H9 (cell line): ENCODE measurements around the gene TSGA10IP. TPM values are rescaled to one million over a fixed set of nuclear protein-coding genes. Genes with fewer than 3 reads are reported as not detected.

Experiments
- DNase-seq: peaks from one replicate; pipeline ENCODE4 v3.0.0-alpha.2; 2017
- H2AFZ ChIP-seq: one replicate; pipeline ENCODE4 v1.6.1; 2013; ENCODE audit warnings: mild to moderate bottlenecking, low read length, control low read depth, moderate library complexity
- H2AK5ac ChIP-seq: 2 replicates; pipeline ENCODE4 v1.6.1; 2013; ENCODE audit warnings: low read length, control low read depth, mixed read lengths; ENCODE audit not compliant: insufficient read length
- H2BK120ac ChIP-seq: one replicate; pipeline ENCODE4 v1.6.1; 2013; ENCODE audit warnings: low read depth, mild to moderate bottlenecking, low read length, control low read depth, inconsistent platforms; ENCODE audit not compliant: poor library complexity, severe bottlenecking
- H2BK12ac ChIP-seq: 2 replicates; pipeline ENCODE4 v1.6.1; 2013; ENCODE audit warnings: low read length, control low read depth, mixed read lengths, low read depth; ENCODE audit not compliant: insufficient read length
- H2BK15ac ChIP-seq: 2 replicates; pipeline ENCODE4 v1.6.1; 2013; ENCODE audit warnings: low read depth, low read length, control low read depth
- H2BK20ac ChIP-seq: one replicate; pipeline ENCODE4 v1.6.1; 2013; ENCODE audit warnings: low read depth, mild to moderate bottlenecking, low read length, control low read depth, inconsistent platforms; ENCODE audit not compliant: poor library complexity, severe bottlenecking
- H2BK5ac ChIP-seq: 2 replicates; pipeline ENCODE4 v1.6.1; 2013; ENCODE audit warnings: low read length, control low read depth, mixed read lengths; ENCODE audit not compliant: insufficient read length
- H3K14ac ChIP-seq: 2 replicates; pipeline ENCODE4 v1.6.1; 2013; ENCODE audit warnings: low read length, control low read depth; ENCODE audit not compliant: insufficient read depth
- H3K18ac ChIP-seq: 2 replicates; pipeline ENCODE4 v1.6.1; 2013; ENCODE audit warnings: low read depth, mild to moderate bottlenecking, mixed read lengths, low read length, control low read depth; ENCODE audit not compliant: insufficient read length
- H3K23ac ChIP-seq: 2 replicates; pipeline ENCODE4 v1.6.1; 2013; ENCODE audit warnings: low read length, control low read depth, mixed read lengths, low read depth; ENCODE audit not compliant: insufficient read length
- H3K23me2 ChIP-seq: 2 replicates; pipeline ENCODE4 v1.6.1; 2013; ENCODE audit warnings: low read depth, mild to moderate bottlenecking, mixed read lengths, low read length, control low read depth; ENCODE audit not compliant: insufficient read length, poor library complexity, severe bottlenecking
- H3K27ac ChIP-seq: 2 replicates; pipeline ENCODE4 v1.5.1; 2013; ENCODE audit warnings: low read length, control low read depth, mixed read lengths, low read depth; ENCODE audit not compliant: insufficient read length
- H3K27me3 ChIP-seq: 2 replicates; pipeline ENCODE4 v1.6.1; 2013; ENCODE audit warnings: low read length, control low read depth, inconsistent platforms; ENCODE audit not compliant: insufficient read depth
- H3K4ac ChIP-seq: 2 replicates; pipeline ENCODE4 v1.6.1; 2013; ENCODE audit warnings: low read depth, mild to moderate bottlenecking, control low read depth, inconsistent platforms, low read length, moderate library complexity
- H3K4me1 ChIP-seq: 2 replicates; pipeline ENCODE4 v1.6.1; 2013; ENCODE audit warnings: low read length, control low read depth, inconsistent platforms; ENCODE audit not compliant: insufficient read depth
- H3K4me2 ChIP-seq: 2 replicates; pipeline ENCODE4 v1.6.1; 2013; ENCODE audit warnings: low read length, control low read depth, mixed read lengths; ENCODE audit not compliant: insufficient read length, insufficient read depth
- H3K56ac ChIP-seq: 2 replicates; pipeline ENCODE4 v1.6.1; 2013; ENCODE audit warnings: low read depth, mild to moderate bottlenecking, mixed read lengths, low read length, control low read depth; ENCODE audit not compliant: insufficient read length
- H3K79me1 ChIP-seq: 2 replicates; pipeline ENCODE4 v1.6.1; 2013; ENCODE audit warnings: low read depth, mild to moderate bottlenecking, moderate library complexity, low read length, control low read depth, inconsistent platforms; ENCODE audit not compliant: insufficient read depth, poor library complexity, severe bottlenecking
- H3K79me2 ChIP-seq: 2 replicates; pipeline ENCODE4 v1.6.1; 2013; ENCODE audit warnings: low read length, control low read depth, inconsistent platforms; ENCODE audit not compliant: insufficient read depth
- H3K9ac ChIP-seq: 2 replicates; pipeline ENCODE4 v1.6.1; 2013; ENCODE audit warnings: low read length, control low read depth, mixed read lengths; ENCODE audit not compliant: insufficient read length; ENCODE audit errors: extremely low read depth
- H3K9me3 ChIP-seq: one replicate; pipeline ENCODE4 v1.6.1; 2013; ENCODE audit warnings: low read depth, low read length, inconsistent platforms; ENCODE audit not compliant: control insufficient read depth
- H3T11ph ChIP-seq: one replicate; pipeline ENCODE4 v1.6.1; 2013; ENCODE audit warnings: mild to moderate bottlenecking, low read length, control low read depth, inconsistent platforms
- H4K20me1 ChIP-seq: one replicate; pipeline ENCODE4 v1.6.1; 2013; ENCODE audit not compliant: control insufficient read depth, insufficient read length, insufficient read depth
- H4K5ac ChIP-seq: 2 replicates; pipeline ENCODE4 v1.6.1; 2013; ENCODE audit warnings: low read depth, mild to moderate bottlenecking, mixed read lengths, low read length, control low read depth; ENCODE audit not compliant: insufficient read length
- H4K8ac ChIP-seq: replicated peaks from 2 replicates; pipeline ENCODE4 v1.6.1; 2013; ENCODE audit warnings: low read length, control low read depth, mixed read lengths, low read depth; ENCODE audit not compliant: insufficient read length
- H4K91ac ChIP-seq: 2 replicates; pipeline ENCODE4 v1.6.1; 2013; ENCODE audit warnings: low read depth, mild to moderate bottlenecking, moderate library complexity, mixed read lengths, low read length, control low read depth; ENCODE audit not compliant: insufficient read length
- H3K27ac Mint-ChIP-seq, 3 experiments: 2 replicates in 2 of 3; 3 replicates in 1 of 3; pipeline ENCODE4 v1.8.0; 2020 to 2021; ENCODE audit warnings: mixed read lengths in 3 of 3, mild to moderate bottlenecking in 1 of 3, moderate library complexity in 1 of 3
- H3K27me3 Mint-ChIP-seq: 2 replicates; pipeline ENCODE4 v1.8.0; 2021; ENCODE audit warnings: low read depth, mild to moderate bottlenecking, moderate library complexity, mixed read lengths
- H3K36me3 Mint-ChIP-seq, 3 experiments: 2 replicates in 2 of 3; 3 replicates in 1 of 3; pipeline ENCODE4 v1.8.0; 2020 to 2021; ENCODE audit warnings: low read depth in 3 of 3, mixed read lengths in 3 of 3; ENCODE audit not compliant: insufficient read depth in 1 of 3
- H3K4me1 Mint-ChIP-seq, 2 experiments: 2 replicates each; pipeline ENCODE4 v1.8.0; 2020; ENCODE audit warnings: mixed read lengths in 2 of 2
- H3K4me3 Mint-ChIP-seq, 2 experiments: 2 replicates in 1 of 2; 3 replicates in 1 of 2; pipeline ENCODE4 v1.8.0; 2020 to 2021; ENCODE audit warnings: mild to moderate bottlenecking in 2 of 2, mixed read lengths in 2 of 2, moderate library complexity in 1 of 2
- H3K9me3 Mint-ChIP-seq, 2 experiments: 2 replicates in 1 of 2; 3 replicates in 1 of 2; pipeline ENCODE4 v1.8.0; 2020; ENCODE audit warnings: mild to moderate bottlenecking in 2 of 2, mixed read lengths in 2 of 2, moderate library complexity in 1 of 2
- CTCF ChIP-seq: fragments of 200-600 bp; sonication (generic); conservative IDR thresholded peaks from 3 replicates; pipeline ENCODE4 v1.8.0; 2021; ENCODE audit warnings: antibody characterized with exemption, mild to moderate bottlenecking
- WGBS: extraction: QIAGEN DNeasy Blood & Tissue Kit; methylation state at CpG from one replicate; pipeline ENCODE4 v1.1.7; 2013; ENCODE audit warnings: missing lambda C conversion rate, low lambda C conversion rate, mixed read lengths; ENCODE audit not compliant: insufficient read length; ENCODE audit errors: extremely low coverage; 5-methylcytosine and 5-hydroxymethylcytosine counted together
- total RNA-seq: library from RNA; stranded (reverse); gene quantifications from 2 replicates; pipeline ENCODE4 v1.2.1, GENCODE V29; 2021

TSGA10IP gene
- total RNA-seq, 1 experiment from 2014 or later = 2.2 TPM

DNA sequence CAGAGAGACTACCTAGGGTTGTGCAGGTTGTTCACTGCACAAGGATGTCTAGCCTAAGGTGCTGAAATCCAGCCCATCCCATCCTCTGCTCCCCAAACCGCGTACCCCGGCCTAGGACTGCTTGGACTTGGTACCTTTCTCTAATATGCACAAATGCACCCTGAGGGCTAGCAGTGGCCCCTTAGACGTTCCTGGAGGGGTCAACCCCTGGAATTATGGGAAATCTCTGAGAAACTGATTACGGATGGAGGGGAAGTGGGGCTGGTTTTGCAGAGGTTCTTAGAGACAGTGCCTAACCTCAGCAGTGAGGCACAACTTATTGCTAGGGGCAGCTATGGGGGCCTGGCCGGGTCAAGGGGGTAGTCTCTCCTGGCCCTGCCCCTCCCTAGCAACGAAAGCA is 28.9 kb upstream of the TSGA10IP start:
- H3K9me3 ChIP-seq = no peaks in the 10 kb centered on the region
- no peak overlapping the region for H4K5ac ChIP-seq
- H2BK120ac ChIP-seq = no peak overlapping the region
- peaks cover 11% of the 10 kb centered on the region for H3K23me2 ChIP-seq
- no peak overlapping the region for H3T11ph ChIP-seq
- no peak overlapping the region for H3K18ac ChIP-seq
- no peak overlapping the region for H3K9ac ChIP-seq
- peaks cover 0 to 7% (median 5%) of the 10 kb centered on the region in 3 experiments; a peak in 5 of 7 replicates for H3K36me3 Mint-ChIP-seq
- H3K9me3 Mint-ChIP-seq = no peaks in the 10 kb centered on the region; a peak in 1 of 5 replicates
- H3K56ac ChIP-seq = no peak overlapping the region
- no peak overlapping the region for H4K8ac ChIP-seq
- H3K27ac Mint-ChIP-seq = no peak overlapping the region
- H3K4ac ChIP-seq = no peak overlapping the region
- no peak overlapping the region for H3K27ac ChIP-seq
- peaks cover 7% of the 10 kb centered on the region for H3K27me3 Mint-ChIP-seq
- no peak overlapping the region for H2AK5ac ChIP-seq
- TF ChIP-seq CTCF = no peak
- H3K79me1 ChIP-seq = no peaks in the 10 kb centered on the region
- DNase-seq = no peak
- H3K4me2 ChIP-seq = no peak overlapping the region
- H3K4me3 Mint-ChIP-seq = peak overlapping the region; percentile 83 to 89; a peak in 2 of 5 replicates
- H3K14ac ChIP-seq = no peak overlapping the region
- no peak overlapping the region for H2AFZ ChIP-seq
- H3K4me1 Mint-ChIP-seq = peaks cover 24 to 34% of the 10 kb centered on the region in 2 experiments
- no peak overlapping the region for H4K91ac ChIP-seq
- no peak overlapping the region for H3K23ac ChIP-seq
- no peak overlapping the region for H2BK5ac ChIP-seq
- H3K4me1 ChIP-seq = no peaks in the 10 kb centered on the region; the same call in 1 of the 2 replicates
- no peak overlapping the region for H2BK15ac ChIP-seq
- H2BK20ac ChIP-seq = no peak overlapping the region
- no CpG with 5 or more reads among the region's 7 CpGs for WGBS
- no peaks in the 10 kb centered on the region for H4K20me1 ChIP-seq
- H2BK12ac ChIP-seq = no peak overlapping the region
- H3K79me2 ChIP-seq = no peaks in the 10 kb centered on the region
- H3K27me3 ChIP-seq = no peaks in the 10 kb centered on the region
